Neural cell (in vitro differentiated cells): ENCODE data around the gene SMYD5.

Experiments used
- EP300 ChIP-seq: fragments of 450-650 bp; conservative IDR thresholded peaks from 2 replicates; pipeline ENCODE4 v1.6.1; 2014; ENCODE audit warnings: antibody characterized with exemption, mild to moderate bottlenecking, moderate library complexity; ENCODE audit not compliant: poor library complexity, severe bottlenecking
- EZH2 ChIP-seq: fragments of 200-600, 300-800 bp; shearing (Covaris generic), sonication (generic); IDR thresholded peaks from 2 replicates; pipeline ENCODE4 v1.6.1; 2014; ENCODE audit warnings: antibody characterized with exemption, low read length, borderline replicate concordance, mild to moderate bottlenecking; ENCODE audit not compliant: insufficient read depth, poor library complexity, severe bottlenecking
- MXI1 ChIP-seq: fragments of 450-650 bp; conservative IDR thresholded peaks from 2 replicates; pipeline ENCODE4 v1.6.1; 2014; ENCODE audit warnings: antibody characterized with exemption, mild to moderate bottlenecking; ENCODE audit not compliant: poor library complexity, severe bottlenecking
- POLR2AphosphoS5 ChIP-seq: IDR thresholded peaks from 2 replicates; pipeline ENCODE4 v1.6.1; 2012
- TAF1 ChIP-seq: IDR thresholded peaks from 2 replicates; pipeline ENCODE4 v1.6.1; 2012; ENCODE audit warnings: low read depth
- TF ChIP-seq, protein P1 (sequence below): fragments of 450-650 bp; IDR thresholded peaks from 2 replicates; pipeline ENCODE4 v1.5.1; 2014; ENCODE audit warnings: antibody characterized with exemption, mild to moderate bottlenecking, moderate library complexity; ENCODE audit not compliant: poor library complexity, severe bottlenecking
- TF ChIP-seq, protein P2 (sequence below): IDR thresholded peaks from 2 replicates; pipeline ENCODE4 v1.6.1; 2012; ENCODE audit warnings: borderline replicate concordance

- TF ChIP-seq, protein P1, sequence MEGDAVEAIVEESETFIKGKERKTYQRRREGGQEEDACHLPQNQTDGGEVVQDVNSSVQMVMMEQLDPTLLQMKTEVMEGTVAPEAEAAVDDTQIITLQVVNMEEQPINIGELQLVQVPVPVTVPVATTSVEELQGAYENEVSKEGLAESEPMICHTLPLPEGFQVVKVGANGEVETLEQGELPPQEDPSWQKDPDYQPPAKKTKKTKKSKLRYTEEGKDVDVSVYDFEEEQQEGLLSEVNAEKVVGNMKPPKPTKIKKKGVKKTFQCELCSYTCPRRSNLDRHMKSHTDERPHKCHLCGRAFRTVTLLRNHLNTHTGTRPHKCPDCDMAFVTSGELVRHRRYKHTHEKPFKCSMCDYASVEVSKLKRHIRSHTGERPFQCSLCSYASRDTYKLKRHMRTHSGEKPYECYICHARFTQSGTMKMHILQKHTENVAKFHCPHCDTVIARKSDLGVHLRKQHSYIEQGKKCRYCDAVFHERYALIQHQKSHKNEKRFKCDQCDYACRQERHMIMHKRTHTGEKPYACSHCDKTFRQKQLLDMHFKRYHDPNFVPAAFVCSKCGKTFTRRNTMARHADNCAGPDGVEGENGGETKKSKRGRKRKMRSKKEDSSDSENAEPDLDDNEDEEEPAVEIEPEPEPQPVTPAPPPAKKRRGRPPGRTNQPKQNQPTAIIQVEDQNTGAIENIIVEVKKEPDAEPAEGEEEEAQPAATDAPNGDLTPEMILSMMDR, result no peak
- no peak for TF ChIP-seq POLR2AphosphoS5
- TF ChIP-seq MXI1, result no peak
- TF ChIP-seq EZH2, result no peak
- TF ChIP-seq TAF1, result no peak
- TF ChIP-seq, protein P2, sequence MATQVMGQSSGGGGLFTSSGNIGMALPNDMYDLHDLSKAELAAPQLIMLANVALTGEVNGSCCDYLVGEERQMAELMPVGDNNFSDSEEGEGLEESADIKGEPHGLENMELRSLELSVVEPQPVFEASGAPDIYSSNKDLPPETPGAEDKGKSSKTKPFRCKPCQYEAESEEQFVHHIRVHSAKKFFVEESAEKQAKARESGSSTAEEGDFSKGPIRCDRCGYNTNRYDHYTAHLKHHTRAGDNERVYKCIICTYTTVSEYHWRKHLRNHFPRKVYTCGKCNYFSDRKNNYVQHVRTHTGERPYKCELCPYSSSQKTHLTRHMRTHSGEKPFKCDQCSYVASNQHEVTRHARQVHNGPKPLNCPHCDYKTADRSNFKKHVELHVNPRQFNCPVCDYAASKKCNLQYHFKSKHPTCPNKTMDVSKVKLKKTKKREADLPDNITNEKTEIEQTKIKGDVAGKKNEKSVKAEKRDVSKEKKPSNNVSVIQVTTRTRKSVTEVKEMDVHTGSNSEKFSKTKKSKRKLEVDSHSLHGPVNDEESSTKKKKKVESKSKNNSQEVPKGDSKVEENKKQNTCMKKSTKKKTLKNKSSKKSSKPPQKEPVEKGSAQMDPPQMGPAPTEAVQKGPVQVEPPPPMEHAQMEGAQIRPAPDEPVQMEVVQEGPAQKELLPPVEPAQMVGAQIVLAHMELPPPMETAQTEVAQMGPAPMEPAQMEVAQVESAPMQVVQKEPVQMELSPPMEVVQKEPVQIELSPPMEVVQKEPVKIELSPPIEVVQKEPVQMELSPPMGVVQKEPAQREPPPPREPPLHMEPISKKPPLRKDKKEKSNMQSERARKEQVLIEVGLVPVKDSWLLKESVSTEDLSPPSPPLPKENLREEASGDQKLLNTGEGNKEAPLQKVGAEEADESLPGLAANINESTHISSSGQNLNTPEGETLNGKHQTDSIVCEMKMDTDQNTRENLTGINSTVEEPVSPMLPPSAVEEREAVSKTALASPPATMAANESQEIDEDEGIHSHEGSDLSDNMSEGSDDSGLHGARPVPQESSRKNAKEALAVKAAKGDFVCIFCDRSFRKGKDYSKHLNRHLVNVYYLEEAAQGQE, result no peak
- TF ChIP-seq EP300, result no peak
These were observed 45.8 kb downstream of the SMYD5 start for GRCh38 chr2:73259704-73260337.
